ENCODE measurements around the gene RPL12.

Gene RPL12

DNA sequence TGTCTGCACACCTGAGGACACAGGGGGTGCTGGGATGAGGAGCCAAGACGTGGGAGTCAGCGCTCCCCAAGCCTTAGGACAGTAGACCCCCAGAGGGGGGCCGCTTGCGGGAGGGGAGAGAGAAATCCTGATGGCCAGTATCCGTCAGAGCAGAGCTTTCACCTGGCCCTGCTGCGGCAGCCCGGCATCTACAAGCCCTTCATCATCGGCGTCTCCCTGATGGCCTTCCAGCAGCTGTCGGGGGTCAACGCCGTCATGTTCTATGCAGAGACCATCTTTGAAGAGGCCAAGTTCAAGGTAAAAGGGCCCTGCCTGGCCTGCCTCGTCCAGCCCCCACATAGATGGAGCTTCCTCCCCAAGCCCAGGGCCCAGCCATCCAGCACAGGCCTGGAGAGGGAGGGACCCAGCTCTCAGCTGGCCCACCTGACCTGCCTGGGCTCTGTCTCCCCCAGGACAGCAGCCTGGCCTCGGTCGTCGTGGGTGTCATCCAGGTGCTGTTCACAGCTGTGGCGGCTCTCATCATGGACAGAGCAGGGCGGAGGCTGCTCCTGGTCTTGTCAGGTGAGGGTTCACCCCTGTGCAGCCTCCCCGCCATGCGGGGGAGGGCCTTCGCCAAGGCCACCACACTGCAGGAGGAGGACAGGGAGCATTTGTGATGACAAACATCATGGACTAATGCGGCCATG is 47.6 kb downstream of the RPL12 start:
- no peak for DNase-seq (ENCODE audit: low spot score)

DNA sequence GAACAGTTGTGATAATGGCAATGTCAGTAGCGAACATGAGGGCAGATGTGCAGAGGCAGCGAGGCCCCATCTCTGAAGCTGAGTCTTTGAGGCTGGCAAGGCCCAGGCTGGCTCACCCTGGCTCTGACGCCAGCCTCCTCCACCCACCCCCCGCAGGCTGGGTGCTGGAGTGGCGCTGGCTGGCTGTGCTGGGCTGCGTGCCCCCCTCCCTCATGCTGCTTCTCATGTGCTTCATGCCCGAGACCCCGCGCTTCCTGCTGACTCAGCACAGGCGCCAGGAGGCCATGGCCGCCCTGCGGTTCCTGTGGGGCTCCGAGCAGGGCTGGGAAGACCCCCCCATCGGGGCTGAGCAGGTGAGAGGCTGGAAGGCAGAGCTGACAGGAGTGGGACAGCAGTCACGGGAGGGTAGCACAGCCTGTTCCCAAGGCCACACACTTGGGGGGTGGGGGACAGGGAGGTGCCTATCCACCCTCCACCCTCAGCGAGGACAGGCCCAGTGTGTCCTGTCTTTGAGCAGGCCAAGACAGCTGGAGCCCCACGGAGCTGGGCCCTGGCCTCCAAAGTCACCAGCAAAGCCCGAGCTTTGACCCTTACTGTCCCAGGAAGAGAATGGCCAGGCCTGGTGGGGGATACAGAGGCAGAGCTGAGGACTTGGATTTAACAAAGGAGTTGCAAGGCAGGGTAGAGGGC is 48.7 kb downstream of the RPL12 start:
- DNase-seq (ENCODE audit: low spot score), result no peak

DNA sequence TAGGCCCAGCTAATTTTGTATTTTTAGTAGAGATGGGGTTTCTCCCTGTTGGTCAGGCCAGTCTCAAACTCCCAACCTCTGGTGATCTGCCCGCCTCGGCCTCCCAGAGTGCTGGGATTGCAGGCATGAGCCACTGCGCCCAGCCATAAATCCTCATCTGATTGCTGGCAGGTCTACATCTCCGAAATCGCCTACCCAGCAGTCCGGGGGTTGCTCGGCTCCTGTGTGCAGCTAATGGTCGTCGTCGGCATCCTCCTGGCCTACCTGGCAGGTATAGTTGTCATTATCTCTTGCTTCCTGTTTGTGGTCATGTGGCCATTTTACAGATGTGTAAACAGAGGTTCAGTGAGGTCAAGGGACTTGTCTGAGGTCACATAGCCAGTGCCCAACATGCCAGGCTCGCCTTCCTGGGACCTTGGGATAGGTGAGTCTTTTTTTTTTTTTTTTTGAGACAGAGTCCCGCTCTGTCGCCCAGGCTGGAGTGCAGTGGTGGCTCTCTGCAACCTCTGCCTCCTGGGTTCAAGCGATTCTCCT is 51.4 kb downstream of the RPL12 start:
- DNase-seq (ENCODE audit: low spot score), result no peak

DNA sequence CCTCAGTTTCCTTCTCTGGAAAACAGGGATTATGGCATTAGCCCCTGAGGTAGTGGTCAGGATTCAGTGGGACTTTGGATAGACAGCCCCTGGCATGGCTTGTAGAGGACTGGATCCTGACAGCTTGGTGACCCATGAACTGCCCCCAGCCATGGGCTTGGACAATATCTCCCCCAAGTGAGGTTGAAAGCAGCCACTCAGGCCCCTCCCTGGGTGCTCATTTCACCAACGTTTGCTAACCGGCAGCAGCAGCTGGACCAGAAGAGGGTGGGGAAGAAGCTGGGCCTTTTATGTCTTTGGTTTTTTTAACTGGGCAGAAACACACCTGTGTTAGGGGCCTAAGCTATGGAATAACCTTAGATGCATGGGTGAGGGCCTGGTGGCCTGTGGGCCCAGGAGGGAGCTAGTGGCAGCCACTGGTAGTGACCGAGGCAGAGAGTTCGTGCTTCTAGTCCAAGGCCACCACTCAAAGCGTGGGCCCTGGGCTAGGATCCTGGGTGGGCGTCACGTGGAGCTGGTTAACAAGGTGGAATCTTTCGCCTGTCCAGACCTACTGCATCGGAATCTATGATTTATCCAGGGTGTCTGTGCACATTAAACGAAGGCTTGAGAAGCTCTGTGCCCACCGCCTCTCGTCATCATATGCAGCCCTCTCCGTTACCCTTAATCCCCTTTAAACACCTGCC is 52.3 kb downstream of the RPL12 start:
- no peak for DNase-seq (ENCODE audit: low spot score)

DNA sequence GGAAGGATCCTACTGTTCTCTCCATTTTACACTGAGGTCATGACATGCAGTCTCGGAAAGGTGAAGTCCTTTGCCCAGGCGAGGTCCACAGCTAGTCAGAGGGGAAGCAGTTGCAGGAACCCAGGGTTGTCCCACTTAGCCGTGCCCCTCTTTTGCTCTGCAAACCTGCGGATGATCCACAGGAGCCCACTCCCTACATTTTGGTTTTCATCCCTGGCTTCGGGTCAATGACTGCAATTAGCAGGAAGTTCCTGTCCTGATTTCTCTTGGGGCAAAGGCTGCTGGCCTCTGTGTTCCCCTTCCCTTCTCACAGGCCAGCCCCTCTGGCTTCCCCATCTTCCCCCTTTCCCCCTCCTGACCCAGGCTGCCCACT is 52.9 kb downstream of the RPL12 start:
- no peak for DNase-seq (ENCODE audit: low spot score)

Measured in LoVo (cell line).